HepG2 (cell line): Measurements from ENCODE around the gene GADD45B. TPM values are rescaled to one million over a fixed set of nuclear protein-coding genes. Genes with fewer than 3 reads are reported as not detected.

ENCODE experiments used
- AGO1 ChIP-seq: fragments of 200-400 bp; formaldehyde crosslinking; IDR thresholded peaks from 2 replicates; pipeline ENCODE4 v1.6.1; 2017; ENCODE audit warnings: mild to moderate bottlenecking, low read depth, low read length, moderate library complexity; ENCODE audit not compliant: poor library complexity, severe bottlenecking
- CAMTA2 ChIP-seq: sonication (generic); formaldehyde crosslinking; IDR thresholded peaks from 2 replicates; pipeline ENCODE4 v1.4.0; 2020; ENCODE audit warnings: mild to moderate bottlenecking, missing genetic modification reagents, borderline replicate concordance
- ELF4 ChIP-seq: sonication (generic); formaldehyde crosslinking; IDR thresholded peaks from 2 replicates; pipeline ENCODE4 v1.5.0; 2020; ENCODE audit warnings: missing genetic modification reagents, mild to moderate bottlenecking, moderate library complexity, borderline replicate concordance
- FOXJ3 ChIP-seq: sonication (generic); formaldehyde crosslinking; IDR thresholded peaks from 2 replicates; pipeline ENCODE4 v1.4.0; 2020; ENCODE audit warnings: missing genetic modification reagents, mild to moderate bottlenecking, borderline replicate concordance
- GMEB1 ChIP-seq: sonication (generic); formaldehyde crosslinking; IDR thresholded peaks from 2 replicates; pipeline ENCODE4 v1.5.1; 2020; ENCODE audit warnings: missing genetic modification reagents, mild to moderate bottlenecking, borderline replicate concordance
- GRHL1 ChIP-seq: sonication (generic); formaldehyde crosslinking; conservative IDR thresholded peaks from 2 replicates; pipeline ENCODE4 v1.8.0; 2022; ENCODE audit warnings: missing genetic modification reagents
- RARG ChIP-seq: sonication (generic); formaldehyde crosslinking; IDR thresholded peaks from 2 replicates; pipeline ENCODE4 v1.4.0; 2020; ENCODE audit warnings: low read depth, mild to moderate bottlenecking, missing genetic modification reagents
- RBM39 ChIP-seq: fragments of 200-400 bp; formaldehyde crosslinking; IDR thresholded peaks from one replicate; pipeline ENCODE4 v1.6.1; 2018; ENCODE audit warnings: antibody characterized with exemption, mild to moderate bottlenecking, low read depth, low read length; ENCODE audit not compliant: poor library complexity, severe bottlenecking
- SPEN ChIP-seq: sonication (generic); formaldehyde crosslinking; IDR thresholded peaks from 2 replicates; pipeline ENCODE4 v1.5.1; 2020; ENCODE audit warnings: low read depth, mild to moderate bottlenecking, missing genetic modification reagents
- USF2 ChIP-seq, 2 experiments: sonication (generic) in 1 of 2; formaldehyde crosslinking in 1 of 2; IDR thresholded peaks; 2 replicates each; pipeline versions ENCODE4 v1.5.1 to v1.6.1; 2011 to 2020; ENCODE audit warnings: borderline replicate concordance in 1 of 2, low read depth in 1 of 2, low read length in 1 of 2, mild to moderate bottlenecking in 1 of 2, missing genetic modification reagents in 1 of 2, moderate library complexity in 1 of 2
- ZNF121 ChIP-seq: sonication (generic); formaldehyde crosslinking; IDR thresholded peaks from 2 replicates; pipeline ENCODE4 v1.5.0; 2020; ENCODE audit warnings: mild to moderate bottlenecking, missing genetic modification reagents
- ZNF124 ChIP-seq: sonication (generic); formaldehyde crosslinking; IDR thresholded peaks from 2 replicates; pipeline ENCODE4 v1.4.0; 2020; ENCODE audit warnings: missing genetic modification reagents
- ZNF251 ChIP-seq: sonication (generic); formaldehyde crosslinking; IDR thresholded peaks from 2 replicates; pipeline ENCODE4 v1.9.0; 2021; ENCODE audit warnings: mild to moderate bottlenecking, missing genetic modification reagents
- ZNF317 ChIP-seq: sonication (generic); formaldehyde crosslinking; IDR thresholded peaks from 2 replicates; pipeline ENCODE4 v1.5.0; 2020; ENCODE audit warnings: mild to moderate bottlenecking, missing genetic modification reagents
- ZNF549 ChIP-seq: sonication (generic); formaldehyde crosslinking; IDR thresholded peaks from 2 replicates; pipeline ENCODE4 v1.5.0; 2020; ENCODE audit warnings: missing genetic modification reagents
- ZNF670 ChIP-seq: sonication (generic); formaldehyde crosslinking; IDR thresholded peaks from 2 replicates; pipeline ENCODE4 v1.8.0; 2022; ENCODE audit warnings: mild to moderate bottlenecking, missing genetic modification reagents, borderline replicate concordance
- ZNF687 ChIP-seq: sonication (generic); formaldehyde crosslinking; IDR thresholded peaks from 2 replicates; pipeline ENCODE4 v1.5.1; 2020; ENCODE audit warnings: mild to moderate bottlenecking, missing genetic modification reagents, moderate library complexity
- polyA plus RNA-seq, 8 experiments: library from polyadenylated mRNA; depleted of rRNA in 3 of 8; stranded (reverse) in 7 of 8; unstranded in 1 of 8; fragments of >200 nt; fragmentation: Illumina TruSeq in 4 of 8; extraction: Trizol in 4 of 8; gene quantifications; 2 replicates each; pipeline versions ENCODE4 v1.2.1 to v1.2.3, GENCODE V29; 2011 to 2016; ENCODE audit warnings: low read depth in 4 of 8, missing spikeins in 1 of 8, mixed read lengths in 1 of 8; ENCODE audit not compliant: insufficient read depth in 1 of 8
- total RNA-seq, 5 experiments: library from RNA; depleted of rRNA; stranded (reverse); fragments of >200 nt; fragmentation: Illumina TruSeq; extraction: Trizol; gene quantifications; 2 replicates each; pipeline ENCODE4 v1.2.3, GENCODE V29; 2016; ENCODE audit warnings: low read depth in 1 of 5

The GADD45B gene
- total and polyA plus RNA-seq, 2 of the 13 experiments (the other 11 are each of a cell fraction or from before 2014, with no cell fraction given): 4.6 to 34.1 TPM

- no peak for TF ChIP-seq GRHL1 (CRISPR knock-in tag)
- TF ChIP-seq ZNF317 (CRISPR knock-in tag): no peak
- TF ChIP-seq ZNF687 (CRISPR knock-in tag): peak; percentile 74
- no peak for TF ChIP-seq ELF4 (CRISPR knock-in tag)
- TF ChIP-seq ZNF251 (CRISPR knock-in tag): no peak
- no peak for TF ChIP-seq RARG (CRISPR knock-in tag)
- peak; percentile 0 for TF ChIP-seq RBM39
- TF ChIP-seq CAMTA2 (CRISPR knock-in tag): no peak
- TF ChIP-seq ZNF121 (CRISPR knock-in tag): no peak
- no peak for TF ChIP-seq SPEN
- no peak for TF ChIP-seq FOXJ3
- TF ChIP-seq ZNF670 (CRISPR knock-in tag): no peak; the same call in 1 of the 2 replicates
- TF ChIP-seq GMEB1: no peak
- 0 out of 2 replicates have a peak, but pooled peaks have one; percentile 3 for TF ChIP-seq ZNF124
- no peak for TF ChIP-seq USF2 (IDR thresholded peaks at IDR 0.05; ENCODE audit: low read depth, low read length)
- no peak for TF ChIP-seq USF2 (CRISPR knock-in tag; IDR thresholded peaks at IDR 0.05; ENCODE audit: borderline replicate concordance)
- no peak for TF ChIP-seq AGO1
- TF ChIP-seq ZNF549: no peak
Measured at GRCh38 chr19:2475018-2475701, 767 bp upstream of the GADD45B start (continued).
